IgD-negative memory B cell (primary cell): Measurements from ENCODE around the gene ZBTB38. TPM values are rescaled to one million over a fixed set of nuclear protein-coding genes. Genes with fewer than 3 reads are reported as not detected.

Experiments
- H3K27ac Mint-ChIP-seq, 3 donors: one replicate each; pipeline ENCODE4 v1.8.0; 2020 to 2022; ENCODE audit warnings: mild to moderate bottlenecking in 3 of 3, mixed read lengths in 3 of 3, moderate library complexity in 1 of 3
- H3K27me3 Mint-ChIP-seq: one replicate; pipeline ENCODE4 v1.8.0; 2021; ENCODE audit warnings: mixed read lengths
- H3K36me3 Mint-ChIP-seq: one replicate; pipeline ENCODE4 v1.8.0; 2020; ENCODE audit warnings: mild to moderate bottlenecking, mixed read lengths
- H3K4me1 Mint-ChIP-seq, 3 donors: one replicate each; pipeline ENCODE4 v1.8.0; 2020 to 2022; ENCODE audit warnings: mixed read lengths in 3 of 3, mild to moderate bottlenecking in 1 of 3
- H3K4me3 Mint-ChIP-seq, 4 donors: one replicate each; pipeline ENCODE4 v1.8.0; 2020 to 2022; ENCODE audit warnings: mild to moderate bottlenecking in 4 of 4, mixed read lengths in 4 of 4, moderate library complexity in 3 of 4
- H3K9me3 Mint-ChIP-seq, 3 donors: one replicate each; pipeline ENCODE4 v1.8.0; 2020 to 2021; ENCODE audit warnings: mixed read lengths in 3 of 3, mild to moderate bottlenecking in 1 of 3
- polyA plus RNA-seq: library from polyadenylated mRNA; unstranded; fragments of 300-500 nt; fragmentation: Illumina TruSeq; gene quantifications from one replicate; pipeline ENCODE4 v1.2.3, GENCODE V29; 2021

Gene ZBTB38
- polyA plus RNA-seq, 1 donor from 2014 or later = 113 TPM

DNA sequence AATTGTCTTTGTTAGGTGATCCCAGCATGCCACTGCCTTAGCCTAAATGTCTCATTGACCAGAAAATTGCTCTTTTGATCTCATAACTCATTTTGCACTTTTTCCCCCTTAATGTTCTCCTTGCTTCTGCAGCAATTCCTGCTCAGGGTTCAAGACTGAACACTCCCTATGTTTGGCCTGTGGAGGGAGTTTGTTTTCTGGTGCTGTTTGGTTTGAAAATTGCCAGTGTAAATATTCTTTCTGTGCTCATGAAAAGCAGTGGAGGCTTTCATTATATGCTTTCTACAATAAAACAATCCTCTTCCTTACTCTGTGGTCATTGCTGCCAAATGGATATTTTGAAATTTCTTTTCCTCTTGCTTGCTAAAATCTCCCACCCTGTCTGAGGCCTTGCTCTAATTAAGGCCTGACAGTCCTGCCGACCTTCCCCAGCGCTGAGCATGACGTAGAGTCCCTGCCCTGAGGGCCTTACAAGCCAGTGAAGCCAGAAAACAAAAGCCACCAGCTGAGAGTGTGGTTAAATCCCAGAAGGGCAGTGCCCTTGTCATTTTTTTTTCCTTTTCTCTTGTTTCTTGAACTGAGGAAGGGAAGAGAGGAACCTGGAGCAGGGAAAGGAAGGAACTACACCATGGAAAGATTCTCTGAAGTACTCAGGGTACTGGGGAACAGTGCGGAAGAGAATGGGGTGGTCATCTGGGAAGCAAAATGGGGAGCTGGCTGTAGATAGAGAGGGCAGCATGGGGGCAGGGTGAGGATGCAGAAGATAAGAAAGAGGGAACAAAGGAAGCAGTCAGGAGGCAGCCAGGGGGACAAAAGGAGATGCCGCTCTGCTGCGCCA, 24.8 kb downstream of the ZBTB38 start:
- Mint-ChIP-seq H3K36me3 (peaks cover 14% of the 10 kb centered on the region), H3K4me3 (peak overlapping the region in 3 of 4 donors; percentile 11 to 63 (median 61)), H3K9me3 (peaks cover 0 to 12% (median 7%) of the 10 kb centered on the region in 3 donors), H3K4me1 (peaks cover 35 to 36% (median 35%) of the 10 kb centered on the region in 3 donors), H3K27ac (peak overlapping the region in 2 of 3 donors; percentile 39 to 69), H3K27me3 (no peaks in the 10 kb centered on the region)

DNA sequence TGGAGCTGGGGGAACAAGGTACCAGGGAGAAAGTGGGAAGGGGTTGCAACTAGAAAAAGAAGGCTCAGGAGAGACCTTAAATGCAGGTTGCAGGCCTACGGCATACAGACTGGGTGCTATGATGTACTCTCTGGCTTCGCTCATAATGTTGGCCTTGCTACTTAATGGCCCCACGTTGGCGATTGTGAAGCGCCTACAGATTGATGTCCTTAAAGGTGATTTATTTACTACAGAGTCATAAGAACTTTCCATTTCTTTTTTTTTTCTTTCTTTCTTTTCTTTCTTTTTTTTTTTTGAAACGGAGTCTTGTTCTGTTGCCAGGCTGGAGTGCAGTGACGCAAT, 25.4 kb downstream of the ZBTB38 start:
- Mint-ChIP-seq H3K27me3 (no peaks in the 10 kb centered on the region), H3K9me3 (peaks cover 0 to 12% (median 7%) of the 10 kb centered on the region in 3 donors), H3K4me3 (peak overlapping the region in 1 of 4 donors; percentile 11), H3K4me1 (peaks cover 32 to 35% (median 34%) of the 10 kb centered on the region in 3 donors), H3K27ac (peak overlapping the region in 1 of 3 donors; percentile 69), H3K36me3 (peaks cover 14% of the 10 kb centered on the region)

DNA sequence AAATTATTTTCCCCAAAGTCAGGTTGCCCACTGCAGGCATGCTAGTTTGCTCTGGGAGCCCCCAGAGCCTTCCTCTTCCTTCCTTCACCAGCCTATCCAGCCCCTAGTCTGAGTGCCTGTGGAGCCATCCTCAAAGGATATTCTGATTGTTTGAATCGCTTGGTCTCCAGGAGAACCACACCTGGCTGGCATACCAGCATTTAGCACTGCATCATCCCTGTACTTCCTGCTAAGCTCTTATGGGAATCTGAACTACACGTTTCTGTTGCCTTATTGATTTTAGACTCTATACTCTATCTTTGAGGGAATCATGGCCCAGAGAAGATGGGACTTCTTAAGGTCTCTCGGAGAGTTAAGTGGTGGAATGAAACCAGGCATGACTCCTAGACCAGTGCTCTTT, 26.3 kb downstream of the ZBTB38 start:
- Mint-ChIP-seq H3K36me3 (peaks cover 14% of the 10 kb centered on the region), H3K9me3 (peaks cover 0 to 12% (median 7%) of the 10 kb centered on the region in 3 donors), H3K27ac (no peak overlapping the region), H3K4me3 (no peak overlapping the region), H3K4me1 (peaks cover 29 to 35% (median 33%) of the 10 kb centered on the region in 3 donors), H3K27me3 (no peaks in the 10 kb centered on the region)

DNA sequence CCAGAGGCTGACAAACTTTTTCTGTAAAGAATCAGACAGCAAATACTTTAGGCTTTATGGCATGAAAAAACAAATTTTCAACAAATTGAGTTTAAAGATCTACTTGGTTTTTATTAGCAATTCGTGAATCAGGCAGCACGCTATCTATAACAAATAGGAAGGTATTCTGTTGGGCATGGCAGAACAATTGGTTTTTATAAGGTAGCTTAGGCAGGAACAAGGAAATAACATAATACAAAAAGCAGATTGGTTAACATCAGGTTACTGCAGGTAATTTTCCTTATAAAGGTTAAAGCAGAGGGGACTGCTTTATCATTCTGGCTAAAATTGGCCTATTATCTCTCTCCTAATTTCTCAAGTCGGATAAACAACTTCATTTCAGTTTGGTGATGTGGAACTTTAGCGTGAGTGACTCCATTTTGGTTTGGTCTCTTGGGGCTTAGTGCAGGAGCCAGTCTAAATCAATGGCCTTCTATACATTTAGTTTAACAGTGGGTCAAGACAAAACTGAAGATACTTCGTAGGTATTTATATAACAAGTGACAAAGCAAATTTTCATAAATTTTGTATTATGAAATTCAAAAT, 26.8 kb downstream of the ZBTB38 start:
- H3K36me3 Mint-ChIP-seq = peaks cover 14% of the 10 kb centered on the region
- H3K27me3 Mint-ChIP-seq = no peaks in the 10 kb centered on the region
- no peak overlapping the region for H3K4me3 Mint-ChIP-seq
- peaks cover 0 to 12% (median 7%) of the 10 kb centered on the region in 3 donors for H3K9me3 Mint-ChIP-seq
- H3K4me1 Mint-ChIP-seq = peaks cover 34 to 40% (median 34%) of the 10 kb centered on the region in 3 donors
- no peak overlapping the region for H3K27ac Mint-ChIP-seq

DNA sequence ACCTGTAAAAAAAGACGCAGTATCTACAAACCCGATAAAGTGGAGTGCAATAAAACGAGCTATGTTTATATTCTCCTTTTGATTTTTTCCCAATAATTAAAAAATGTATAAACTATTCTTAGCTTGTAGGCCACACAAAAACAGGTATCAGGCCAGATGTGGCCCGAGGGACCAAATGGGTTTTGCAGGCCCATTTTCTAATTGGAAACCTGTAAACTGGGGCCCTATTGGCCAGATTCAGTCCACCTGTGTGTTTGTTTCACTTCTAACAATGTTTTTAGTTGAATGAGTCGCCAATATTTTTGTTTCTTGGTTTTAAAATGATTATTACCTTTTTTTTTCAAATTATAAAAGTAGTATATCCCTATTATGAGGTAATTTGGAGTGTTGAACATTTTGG, 29.7 kb downstream of the ZBTB38 start:
- Mint-ChIP-seq H3K36me3 (peaks cover 12% of the 10 kb centered on the region), H3K27me3 (no peaks in the 10 kb centered on the region), H3K27ac (peak overlapping the region in 1 of 3 donors; percentile 67), H3K4me3 (peak overlapping the region in 1 of 4 donors; percentile 50), H3K9me3 (peaks cover 0 to 12% (median 7%) of the 10 kb centered on the region in 3 donors), H3K4me1 (peaks cover 32 to 34% (median 33%) of the 10 kb centered on the region in 3 donors)

DNA sequence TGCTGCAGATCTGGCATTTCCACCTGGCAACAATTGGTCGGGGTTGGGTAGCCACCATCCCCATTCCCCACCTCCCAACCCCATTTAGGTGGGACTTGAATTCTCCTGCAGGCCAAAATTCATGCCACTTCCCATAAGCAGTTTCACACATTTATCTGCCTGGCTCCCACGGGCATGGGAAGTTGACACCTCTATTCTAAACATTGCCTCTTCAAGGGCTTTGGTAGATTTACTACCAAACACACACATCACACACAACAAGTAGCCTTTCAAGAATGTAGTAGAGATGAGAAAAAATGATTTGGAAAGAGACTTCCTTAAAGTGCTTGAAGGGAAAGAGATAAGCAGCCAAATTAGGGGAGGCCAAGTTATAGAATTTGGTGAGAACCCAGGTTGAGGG, 30.9 kb downstream of the ZBTB38 start:
- Mint-ChIP-seq H3K9me3 (peaks cover 0 to 12% (median 7%) of the 10 kb centered on the region in 3 donors), H3K27me3 (no peaks in the 10 kb centered on the region), H3K4me3 (peak overlapping the region; percentile 9 to 84 (median 48)), H3K27ac (peak overlapping the region; percentile 77 to 89 (median 87)), H3K4me1 (peaks cover 33 to 39% (median 39%) of the 10 kb centered on the region in 3 donors), H3K36me3 (peaks cover 12% of the 10 kb centered on the region)

- peaks cover 18% of the 10 kb centered on the region for H3K36me3 Mint-ChIP-seq
- H3K9me3 Mint-ChIP-seq = peaks cover 0 to 12% (median 7%) of the 10 kb centered on the region in 3 donors
- H3K27me3 Mint-ChIP-seq = no peaks in the 10 kb centered on the region
- H3K27ac Mint-ChIP-seq = peak overlapping the region; percentile 77 to 97 (median 87)
- peaks cover 35 to 49% (median 49%) of the 10 kb centered on the region in 3 donors for H3K4me1 Mint-ChIP-seq
- H3K4me3 Mint-ChIP-seq = peak overlapping the region; percentile 39 to 91 (median 72)
These were observed 32.0 kb downstream of the ZBTB38 start for GRCh38 chr3:141400073-141400971.

GRCh38 chr3:141401095-141401494, 32.8 kb downstream of the ZBTB38 start:
- H3K9me3 Mint-ChIP-seq = peaks cover 0 to 12% (median 7%) of the 10 kb centered on the region in 3 donors
- peak overlapping the region; percentile 32 to 91 (median 52) for H3K4me3 Mint-ChIP-seq
- H3K36me3 Mint-ChIP-seq = peaks cover 22% of the 10 kb centered on the region
- no peaks in the 10 kb centered on the region for H3K27me3 Mint-ChIP-seq
- H3K4me1 Mint-ChIP-seq = peaks cover 41 to 56% (median 54%) of the 10 kb centered on the region in 3 donors
- peak overlapping the region; percentile 77 to 97 (median 87) for H3K27ac Mint-ChIP-seq

- peak overlapping the region; percentile 77 to 97 (median 87) for H3K27ac Mint-ChIP-seq
- H3K27me3 Mint-ChIP-seq = no peaks in the 10 kb centered on the region
- H3K9me3 Mint-ChIP-seq = peaks cover 0 to 5% (median 3%) of the 10 kb centered on the region in 3 donors
- H3K4me3 Mint-ChIP-seq = peak overlapping the region; percentile 59 to 91 (median 88)
- H3K4me1 Mint-ChIP-seq = peaks cover 42 to 63% (median 56%) of the 10 kb centered on the region in 3 donors
- H3K36me3 Mint-ChIP-seq = peaks cover 21% of the 10 kb centered on the region
These were observed 33.5 kb downstream of the ZBTB38 start for GRCh38 chr3:141401573-141402475.

- H3K36me3 Mint-ChIP-seq = peaks cover 13% of the 10 kb centered on the region
These were observed 34.3 kb downstream of the ZBTB38 start for GRCh38 chr3:141402476-141403171.

DNA sequence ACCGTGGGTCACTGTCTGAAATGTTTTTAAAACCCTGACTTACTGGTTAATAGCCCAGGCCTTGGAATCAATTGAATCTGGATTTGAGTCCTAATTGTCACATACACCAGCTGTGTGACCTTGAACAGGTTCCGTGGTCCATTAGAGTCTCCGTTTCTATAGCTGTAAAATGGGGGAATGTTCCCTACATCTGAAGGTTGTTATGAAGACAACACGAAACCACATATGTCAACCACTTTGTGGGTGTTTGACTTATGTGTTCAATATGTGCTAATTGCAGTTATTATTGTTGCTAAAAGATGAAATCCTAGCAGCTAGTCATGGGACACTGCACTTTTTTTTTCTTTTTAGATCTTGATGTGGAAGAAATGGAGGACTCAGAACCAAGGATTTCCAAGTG, 35.3 kb downstream of the ZBTB38 start:
- no peaks in the 10 kb centered on the region for H3K9me3 Mint-ChIP-seq

More at GRCh38 chr3:141402476-141403171, 34.3 kb downstream of the ZBTB38 start:
- Mint-ChIP-seq H3K27me3 (no peaks in the 10 kb centered on the region), H3K27ac (peak overlapping the region; percentile 92 to 93 (median 92)), H3K4me3 (peak overlapping the region; percentile 93 to 97 (median 96)), H3K9me3 (no peaks in the 10 kb centered on the region), H3K4me1 (peaks cover 37 to 67% (median 54%) of the 10 kb centered on the region in 3 donors)

DNA sequence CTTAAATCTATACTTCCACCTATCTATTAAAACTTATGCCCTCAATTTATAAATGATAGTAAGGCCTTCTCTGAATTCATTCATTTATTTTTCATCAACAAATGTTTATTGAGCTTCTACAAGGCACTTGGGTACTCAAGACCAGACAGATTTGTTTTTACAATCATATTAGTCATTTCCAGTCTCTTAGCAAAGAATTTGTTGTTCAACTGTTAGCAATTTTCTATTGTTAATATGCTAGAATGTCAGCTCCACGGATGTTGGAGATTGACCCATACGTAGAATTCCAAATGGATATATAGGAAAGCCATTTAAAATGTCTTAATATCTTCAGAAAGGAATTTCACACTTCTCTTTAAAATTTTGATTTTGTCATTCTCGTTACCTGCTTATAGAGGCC, 36.7 kb downstream of the ZBTB38 start:
- Mint-ChIP-seq H3K4me1 (peaks cover 36 to 74% (median 54%) of the 10 kb centered on the region in 3 donors), H3K4me3 (peak overlapping the region in 2 of 4 donors; percentile 30 to 93), H3K27me3 (no peaks in the 10 kb centered on the region), H3K27ac (peak overlapping the region; percentile 59 to 92 (median 83)), H3K36me3 (peaks cover 13% of the 10 kb centered on the region), H3K9me3 (no peaks in the 10 kb centered on the region)

More for the DNA sequence above, 35.3 kb downstream of the ZBTB38 start:
- H3K4me1 Mint-ChIP-seq = peaks cover 37 to 72% (median 54%) of the 10 kb centered on the region in 3 donors
- peak overlapping the region; percentile 92 to 93 (median 92) for H3K27ac Mint-ChIP-seq
- peaks cover 13% of the 10 kb centered on the region for H3K36me3 Mint-ChIP-seq
- peak overlapping the region; percentile 25 to 97 (median 94) for H3K4me3 Mint-ChIP-seq
- no peaks in the 10 kb centered on the region for H3K27me3 Mint-ChIP-seq

DNA sequence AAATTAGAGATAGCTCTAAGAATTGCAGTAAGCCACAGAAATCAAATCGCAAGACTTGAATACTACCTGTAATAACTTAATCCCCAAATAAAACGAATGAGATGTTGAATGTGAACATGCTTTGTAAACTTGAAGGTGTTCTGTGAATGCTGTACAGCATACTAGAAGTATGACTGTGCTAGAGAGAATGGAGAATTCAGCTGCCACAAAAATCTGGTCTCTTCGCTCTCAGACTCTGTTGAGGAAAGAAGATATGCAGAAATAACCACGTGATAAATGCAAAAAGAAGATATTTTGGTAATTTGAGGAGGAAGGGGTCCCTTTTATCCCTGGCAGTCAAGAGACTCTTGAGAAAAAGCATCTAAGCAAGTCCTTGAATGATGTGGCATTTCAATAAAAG, 37.3 kb downstream of the ZBTB38 start:
- peaks cover 13% of the 10 kb centered on the region for H3K36me3 Mint-ChIP-seq
- H3K9me3 Mint-ChIP-seq = no peaks in the 10 kb centered on the region
- no peaks in the 10 kb centered on the region for H3K27me3 Mint-ChIP-seq
- H3K4me3 Mint-ChIP-seq = peak overlapping the region in 2 of 4 donors; percentile 16 to 21
- H3K4me1 Mint-ChIP-seq = peaks cover 35 to 73% (median 53%) of the 10 kb centered on the region in 3 donors
- H3K27ac Mint-ChIP-seq = peak overlapping the region in 2 of 3 donors; percentile 2 to 83
